ENCODE measurements around the gene VSIG2. TPM values are rescaled to one million over a fixed set of nuclear protein-coding genes. Genes with fewer than 3 reads are reported as not detected.
A peak's percentile ranks its signal among the peaks of the same experiment; 100 is the strongest.

Gene VSIG2
- total RNA-seq, 1 donor from 2014 or later: 0.25 TPM

- no peak for DNase-seq (ENCODE audit: low spot score in 2 of 2, unreplicated experiment in 2 of 2)
- Mint-ChIP-seq H3K27me3 (ENCODE audit: low read depth) (peaks cover 99% of the 10 kb centered on the region), H3K4me1 (peaks cover 14% of the 10 kb centered on the region), H3K9me3 (no peaks in the 10 kb centered on the region), H3K27ac (no peak overlapping the region), H3K36me3 (no peaks in the 10 kb centered on the region), H3K4me3 (peak overlapping the region; percentile 57)
- no peak for TF ChIP-seq CTCF (IDR thresholded peaks at IDR 0.05; ENCODE audit: unreplicated experiment)
Observed at GRCh38 chr11:124745270-124745834, 6.7 kb downstream of the VSIG2 start.

DNA sequence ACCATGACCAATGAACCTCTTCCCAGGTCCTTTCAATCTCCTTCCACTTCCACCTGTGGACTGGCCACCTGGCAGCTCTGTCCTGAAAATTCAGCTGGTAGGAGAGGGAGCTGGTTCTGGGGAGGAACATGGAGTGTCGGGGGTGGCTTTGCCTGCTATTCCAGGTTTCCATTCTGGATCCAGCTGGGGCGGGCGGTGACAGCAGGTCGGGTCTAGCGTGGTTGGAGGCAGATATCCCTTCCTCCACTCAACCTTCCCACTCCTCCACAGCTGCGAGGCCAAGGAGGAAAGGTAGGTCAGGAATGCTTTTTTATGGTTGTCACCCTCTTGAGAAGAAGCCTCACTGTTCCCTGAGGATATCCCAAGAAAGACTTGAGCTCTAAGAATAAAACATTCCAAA is 9.0 kb downstream of the VSIG2 start:
- H3K9me3 Mint-ChIP-seq: no peaks in the 10 kb centered on the region
- peaks cover 97% of the 10 kb centered on the region for H3K27me3 Mint-ChIP-seq (ENCODE audit: low read depth)

DNA sequence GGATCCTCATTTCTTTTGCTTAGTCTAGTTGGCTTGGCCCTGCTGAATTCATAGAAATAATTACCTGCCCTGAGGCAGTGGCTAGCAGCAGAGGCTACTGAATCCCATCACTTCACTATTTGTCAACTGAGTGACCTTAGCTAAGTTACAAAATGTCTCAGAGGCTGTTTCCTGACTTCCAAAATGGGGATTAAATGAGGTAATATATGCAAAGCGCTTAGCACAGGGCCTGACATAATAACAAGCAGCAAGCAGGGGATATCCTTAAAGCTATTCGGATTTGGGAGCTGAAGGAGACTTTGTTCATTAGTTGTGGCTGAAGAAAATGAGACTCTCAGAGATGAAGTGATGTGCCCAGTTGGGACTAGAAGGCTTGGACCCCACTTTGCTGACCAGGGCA is 9.5 kb downstream of the VSIG2 start:
- TF ChIP-seq CTCF (IDR thresholded peaks at IDR 0.05; ENCODE audit: unreplicated experiment): no peak
- H3K4me3 Mint-ChIP-seq: no peak overlapping the region

More for the DNA sequence above, 9.0 kb downstream of the VSIG2 start:
- H3K36me3 Mint-ChIP-seq: no peaks in the 10 kb centered on the region
- no peak overlapping the region for H3K4me3 Mint-ChIP-seq
- peaks cover 22% of the 10 kb centered on the region for H3K4me1 Mint-ChIP-seq
- H3K27ac Mint-ChIP-seq: no peak overlapping the region
- no peak for TF ChIP-seq CTCF (IDR thresholded peaks at IDR 0.05; ENCODE audit: unreplicated experiment)
- no peak for DNase-seq (ENCODE audit: low spot score in 2 of 2, unreplicated experiment in 2 of 2)

DNA sequence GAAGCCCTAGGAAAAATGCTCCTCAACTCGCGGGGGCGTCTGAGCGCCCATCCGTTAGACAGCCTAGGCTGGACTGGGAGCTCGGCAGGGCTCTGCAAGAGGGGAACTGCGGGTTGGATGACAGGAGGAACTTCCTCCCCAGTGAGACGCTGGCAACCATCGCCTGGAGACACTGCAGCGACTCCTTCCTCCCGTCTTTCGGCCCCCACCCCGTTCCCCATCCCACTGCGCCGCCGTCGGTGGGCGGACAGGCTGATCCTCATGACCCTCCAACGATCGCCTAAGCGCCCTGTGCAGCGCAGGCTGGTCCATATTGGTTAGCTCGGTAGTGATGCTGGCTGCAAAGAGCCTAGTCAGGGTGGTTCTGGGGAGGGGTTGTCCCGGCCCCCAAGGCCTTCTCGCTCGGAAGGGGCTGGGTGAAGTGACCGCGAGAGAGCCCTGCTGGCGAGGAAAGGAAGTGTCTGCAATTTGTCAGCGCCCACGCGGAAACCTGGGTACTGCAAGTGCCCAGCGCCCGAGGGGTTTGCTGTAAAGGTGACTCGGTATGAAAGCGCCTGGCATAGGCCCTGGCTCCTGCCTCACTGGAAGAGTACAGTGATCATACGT is 11.7 kb downstream of the VSIG2 start:
- Mint-ChIP-seq H3K27ac (no peak overlapping the region), H3K9me3 (no peaks in the 10 kb centered on the region), H3K27me3 (ENCODE audit: low read depth) (peaks cover 98% of the 10 kb centered on the region), H3K4me3 (peak overlapping the region; percentile 67), H3K36me3 (no peaks in the 10 kb centered on the region), H3K4me1 (peaks cover 12% of the 10 kb centered on the region)
- DNase-seq (ENCODE audit: low spot score in 2 of 2, unreplicated experiment in 2 of 2): no peak
- TF ChIP-seq CTCF (IDR thresholded peaks at IDR 0.05; ENCODE audit: unreplicated experiment): peak; percentile 63

More for the DNA sequence above, 9.5 kb downstream of the VSIG2 start:
- no peak for DNase-seq (ENCODE audit: low spot score in 2 of 2, unreplicated experiment in 2 of 2)
- Mint-ChIP-seq H3K36me3 (no peaks in the 10 kb centered on the region), H3K4me1 (peaks cover 22% of the 10 kb centered on the region), H3K27ac (no peak overlapping the region), H3K9me3 (no peaks in the 10 kb centered on the region), H3K27me3 (ENCODE audit: low read depth) (peaks cover 97% of the 10 kb centered on the region)

- Mint-ChIP-seq H3K27ac (no peak within 1 kb of the TSS), H3K4me1 (peaks cover 8% of the 10 kb centered on the region)
- peak; percentile 92 to 96 for DNase-seq (ENCODE audit: low spot score in 2 of 2, unreplicated experiment in 2 of 2)
Observed at GRCh38 chr11:124739479-124740276, 12.4 kb downstream of the VSIG2 start, which contains the start of gene NRGN. Gene NRGN, plus strand, starts transcription at chr11:124739942. Its CDS starts 143 bp downstream, at chr11:124740085.

More at GRCh38 chr11:124739479-124740276, 12.4 kb downstream of the VSIG2 start, which contains the start of gene NRGN:
- Mint-ChIP-seq H3K36me3 (no peaks in the 10 kb centered on the region), H3K9me3 (no peaks in the 10 kb centered on the region), H3K4me3 (peak within 1 kb of the TSS; percentile 67), H3K27me3 (ENCODE audit: low read depth) (peaks cover 98% of the 10 kb centered on the region)
- TF ChIP-seq CTCF (IDR thresholded peaks at IDR 0.05; ENCODE audit: unreplicated experiment): no peak

Measured in mesothelial cell of epicardium (in vitro differentiated cells).